AG09309 (cell line): Measurements from ENCODE around the gene SCYL1.

ENCODE experiments used
- DNase-seq: peaks from one replicate; pipeline ENCODE4 v3.0.0-alpha.2; 2010; ENCODE audit warnings: low read depth
- H3K4me3 ChIP-seq: 2 replicates; pipeline ENCODE4 v1.5.1; 2011; ENCODE audit warnings: mild to moderate bottlenecking, low read depth, low read length, moderate library complexity; ENCODE audit not compliant: control insufficient read depth
- CTCF ChIP-seq: IDR thresholded peaks from 2 replicates; pipeline ENCODE4 v1.5.1; 2011; ENCODE audit warnings: mild to moderate bottlenecking, low read depth, low read length, inconsistent platforms; ENCODE audit not compliant: insufficient read depth, control insufficient read depth; ENCODE audit errors: missing control alignments

SCYL1 gene

GRCh38 chr11:65576867-65577755, 52.2 kb downstream of the SCYL1 start:
- TF ChIP-seq CTCF: no peak
- peak overlapping the region; percentile 86 for H3K4me3 ChIP-seq
- DNase-seq: no peak

GRCh38 chr11:65577756-65578109, 52.9 kb downstream of the SCYL1 start:
- TF ChIP-seq CTCF: no peak
- peak overlapping the region; percentile 86 for H3K4me3 ChIP-seq
- DNase-seq: no peak

- no peak for DNase-seq
- 0 out of 2 replicates have a peak overlapping the region, but pooled peaks have one; percentile 86 for H3K4me3 ChIP-seq
- TF ChIP-seq CTCF: no peak
These were observed 53.3 kb downstream of the SCYL1 start for GRCh38 chr11:65578134-65578533.

- TF ChIP-seq CTCF: no peak
- no peak for DNase-seq
- H3K4me3 ChIP-seq: no peak overlapping the region
These were observed 53.8 kb downstream of the SCYL1 start for GRCh38 chr11:65578667-65579066.

- DNase-seq: no peak
- no peak for TF ChIP-seq CTCF
- no peak overlapping the region for H3K4me3 ChIP-seq
These were observed 54.4 kb downstream of the SCYL1 start for GRCh38 chr11:65579291-65579690.

- no peak overlapping the region for H3K4me3 ChIP-seq
- no peak for TF ChIP-seq CTCF
- DNase-seq: no peak
These were observed 55.3 kb downstream of the SCYL1 start for GRCh38 chr11:65580031-65580692.
